ENCODE results near the gene SLC13A3.

The SLC13A3 gene, protein sequence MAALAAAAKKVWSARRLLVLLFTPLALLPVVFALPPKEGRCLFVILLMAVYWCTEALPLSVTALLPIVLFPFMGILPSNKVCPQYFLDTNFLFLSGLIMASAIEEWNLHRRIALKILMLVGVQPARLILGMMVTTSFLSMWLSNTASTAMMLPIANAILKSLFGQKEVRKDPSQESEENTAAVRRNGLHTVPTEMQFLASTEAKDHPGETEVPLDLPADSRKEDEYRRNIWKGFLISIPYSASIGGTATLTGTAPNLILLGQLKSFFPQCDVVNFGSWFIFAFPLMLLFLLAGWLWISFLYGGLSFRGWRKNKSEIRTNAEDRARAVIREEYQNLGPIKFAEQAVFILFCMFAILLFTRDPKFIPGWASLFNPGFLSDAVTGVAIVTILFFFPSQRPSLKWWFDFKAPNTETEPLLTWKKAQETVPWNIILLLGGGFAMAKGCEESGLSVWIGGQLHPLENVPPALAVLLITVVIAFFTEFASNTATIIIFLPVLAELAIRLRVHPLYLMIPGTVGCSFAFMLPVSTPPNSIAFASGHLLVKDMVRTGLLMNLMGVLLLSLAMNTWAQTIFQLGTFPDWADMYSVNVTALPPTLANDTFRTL

GRCh38 chr20:46651091-46651962 lies at the start of gene SLC13A3:
TSS of gene SLC13A3 (minus strand) at chr20:46651459. CDS start at chr20:46651421, 38 bp downstream.
- no peak for DNase-seq (ENCODE audit: low read depth in 2 of 2)

DNA sequence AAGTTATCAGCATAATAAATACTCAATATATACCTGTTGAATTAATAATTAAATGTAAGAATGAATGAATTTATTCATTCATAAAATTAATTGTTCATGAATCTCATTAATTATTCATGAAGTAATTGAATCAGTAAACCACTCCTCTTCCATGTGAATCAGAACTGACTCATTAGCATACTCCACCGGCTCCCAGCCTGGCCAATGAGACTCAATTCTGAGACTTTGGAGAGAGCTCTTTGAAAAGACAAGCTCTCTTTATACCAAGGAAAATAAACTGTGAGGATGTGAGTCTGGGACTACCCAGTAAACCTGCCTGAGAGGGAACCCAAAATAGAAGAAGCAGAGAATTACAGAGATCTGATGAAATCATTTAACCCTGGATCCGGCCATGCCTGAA lies 49.8 kb upstream of the SLC13A3 start:
- DNase-seq (ENCODE audit: low read depth in 2 of 2), result no peak

DNA sequence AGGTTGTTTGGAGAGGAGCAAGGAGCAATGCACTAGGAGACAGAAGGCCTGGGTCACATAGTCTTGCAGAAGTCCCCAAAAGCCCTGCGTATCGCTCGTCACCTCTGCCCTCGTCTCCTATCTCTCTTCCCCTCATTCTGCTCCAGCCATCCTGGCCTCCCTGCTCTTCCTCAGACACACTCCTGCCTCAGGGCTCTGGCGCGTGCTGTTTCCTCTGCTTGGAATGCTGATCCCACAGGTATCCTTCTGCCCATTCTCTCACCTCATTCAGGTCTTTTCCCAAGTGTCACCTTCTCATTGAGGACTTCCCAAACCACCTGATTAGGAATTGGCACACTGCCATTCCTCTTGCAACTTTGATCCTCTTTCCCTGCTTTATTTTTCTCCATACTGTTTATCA lies 49.2 kb upstream of the SLC13A3 start:
- no peak for DNase-seq (ENCODE audit: low read depth in 2 of 2)

DNA sequence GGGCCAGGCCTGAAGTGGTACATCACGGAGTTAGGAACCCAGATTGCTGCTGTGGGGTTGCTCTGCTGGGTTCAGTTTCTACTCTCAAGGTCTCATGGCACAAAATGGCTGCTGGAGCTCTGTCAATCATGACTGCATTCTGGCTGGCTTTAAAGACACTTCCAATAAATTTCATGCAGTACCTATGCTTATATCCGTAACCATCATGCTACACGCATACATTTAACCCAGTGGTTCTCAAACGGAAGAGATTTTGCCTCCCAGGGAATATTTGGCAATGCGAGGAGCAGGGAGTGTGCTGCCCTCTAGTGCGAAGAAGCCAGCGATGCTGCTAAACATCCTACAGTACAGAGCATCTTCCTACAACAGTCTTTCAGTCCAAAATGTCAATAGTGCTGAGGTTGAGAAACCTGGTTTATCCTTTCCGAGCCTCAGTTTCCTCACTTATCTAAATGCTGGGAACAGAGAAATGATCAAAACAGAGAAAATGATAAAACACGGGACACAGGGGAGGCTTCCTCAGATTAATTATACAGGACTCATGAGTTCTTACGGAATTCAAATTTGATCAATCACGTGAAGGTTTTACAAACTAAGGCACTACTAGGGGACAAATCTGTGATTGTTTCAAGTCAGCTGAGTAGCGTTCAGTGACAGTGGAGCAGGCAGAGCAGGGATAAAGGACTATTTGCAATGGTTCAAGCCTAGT lies 48.5 kb upstream of the SLC13A3 start:
- no peak for DNase-seq (ENCODE audit: low read depth in 2 of 2)

DNA sequence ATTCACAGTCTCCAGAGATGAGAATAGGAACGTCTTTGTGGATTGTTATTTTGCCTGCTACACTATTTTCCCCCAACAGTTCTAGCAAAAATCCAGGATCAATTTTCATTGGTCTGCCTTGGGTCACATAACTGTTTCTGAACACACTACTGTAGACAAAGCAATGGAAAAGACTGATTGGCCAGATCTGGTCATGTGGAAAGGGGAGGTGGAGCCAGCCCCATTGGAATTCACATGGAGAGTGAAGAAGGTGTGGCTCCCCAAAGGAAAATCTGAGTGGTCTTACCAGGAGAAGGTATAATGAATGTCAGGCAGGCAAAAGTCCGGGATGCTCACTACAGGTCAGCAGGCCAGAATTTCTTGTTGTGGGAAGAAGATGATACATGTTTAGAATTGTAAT lies 47.5 kb upstream of the SLC13A3 start:
- no peak for DNase-seq (ENCODE audit: low read depth in 2 of 2)

DNA sequence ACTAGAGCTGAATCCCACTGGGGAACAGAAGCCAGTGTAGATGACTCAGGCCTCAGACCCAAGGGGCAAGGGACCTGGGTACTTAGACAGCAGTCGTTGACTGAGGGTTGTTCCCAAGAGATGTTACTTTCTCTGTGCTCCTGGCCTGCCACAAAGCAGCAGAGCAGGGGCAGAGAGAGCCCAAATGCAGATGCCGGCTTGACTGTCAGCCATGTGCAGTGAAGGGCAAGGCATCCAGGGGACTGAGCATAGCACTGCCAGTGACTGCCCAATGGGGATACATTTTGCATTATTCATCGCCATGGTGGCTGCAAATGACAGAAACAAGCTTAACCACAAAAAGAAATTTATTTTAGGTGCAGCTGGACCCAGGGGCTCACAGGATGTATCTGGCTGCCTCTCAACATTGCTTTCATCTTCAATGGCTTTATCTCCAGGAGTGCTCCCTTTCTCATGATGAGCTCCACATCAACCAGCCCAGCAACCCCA lies 45.6 kb upstream of the SLC13A3 start:
- no peak for DNase-seq (ENCODE audit: low read depth in 2 of 2)

DNA sequence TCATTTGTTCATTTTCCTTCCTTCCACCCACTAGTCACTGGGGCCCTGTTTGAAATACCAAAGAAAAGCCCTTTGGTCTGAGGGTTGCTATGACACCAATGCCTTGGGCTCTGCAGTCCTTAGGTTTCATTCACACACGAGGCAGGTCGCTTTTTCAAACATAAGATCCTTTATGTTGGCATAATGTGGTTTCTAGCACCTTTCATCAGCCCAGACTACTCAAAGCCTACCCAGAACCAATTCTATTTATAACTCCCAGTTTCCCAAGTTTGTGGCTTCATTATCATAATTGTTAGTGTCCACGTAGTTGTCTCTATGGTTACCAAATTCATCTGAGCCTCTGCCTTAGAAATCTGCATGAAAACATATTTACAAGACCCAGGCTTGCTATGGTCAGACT lies 44.6 kb upstream of the SLC13A3 start:
- DNase-seq (ENCODE audit: low read depth in 2 of 2), result no peak

GRCh38 chr20:46694484-46694883 lies 43.2 kb upstream of the SLC13A3 start:
- DNase-seq (ENCODE audit: low read depth in 2 of 2), result no peak

GRCh38 chr20:46691196-46691595 lies 39.9 kb upstream of the SLC13A3 start:
- no peak for DNase-seq (ENCODE audit: low read depth in 2 of 2)

DNA sequence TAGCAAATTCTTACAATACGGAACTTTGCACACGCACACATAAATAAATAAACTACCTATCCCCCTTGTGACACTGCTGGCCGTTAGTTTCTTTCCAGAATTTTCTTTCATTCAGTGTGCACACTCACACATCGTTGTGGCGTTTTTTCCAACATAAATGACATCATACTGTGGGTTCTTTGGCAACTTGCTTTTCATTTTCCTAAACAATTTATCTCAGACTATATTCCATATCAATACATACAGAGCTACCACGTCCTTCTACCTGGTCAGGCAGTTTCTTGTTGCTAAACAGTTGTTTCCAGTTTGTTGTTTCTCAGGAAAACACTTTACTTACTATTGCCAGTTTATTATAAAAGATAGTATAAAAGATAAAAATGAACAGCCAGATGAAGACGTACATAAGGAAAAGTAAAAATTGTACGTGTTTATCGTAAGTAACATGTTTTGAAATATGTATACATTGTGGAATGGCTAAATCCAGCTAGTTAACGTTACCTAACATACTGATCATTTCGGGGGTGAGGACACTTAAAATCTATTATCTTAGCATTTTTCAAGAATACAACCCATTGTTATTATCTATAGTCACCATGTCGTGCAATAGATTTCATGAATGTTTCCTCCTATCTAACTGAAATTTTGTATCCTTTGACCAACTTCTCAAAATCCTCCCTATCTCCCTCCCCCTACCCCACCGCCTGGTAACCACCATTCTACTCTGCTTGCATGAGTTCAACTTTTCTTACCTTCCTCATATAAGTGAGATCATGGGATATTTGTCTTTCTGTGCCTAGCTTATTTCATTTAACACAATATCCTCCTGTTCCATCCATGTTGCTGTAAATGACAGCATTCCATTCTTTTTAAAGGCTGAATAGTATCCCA lies 39.2 kb upstream of the SLC13A3 start:
- no peak for DNase-seq (ENCODE audit: low read depth in 2 of 2)

GRCh38 chr20:46689754-46690085 lies 38.5 kb upstream of the SLC13A3 start:
- DNase-seq (ENCODE audit: low read depth in 2 of 2), result no peak

- peak; percentile 91 to 97 for DNase-seq (ENCODE audit: low read depth in 2 of 2)
Measured at GRCh38 chr20:46689082-46689753, 38.0 kb upstream of the SLC13A3 start, which contains the start of gene TP53RK. TSS of gene TP53RK (minus strand) at chr20:46689444. CDS start at chr20:46689414, 30 bp downstream.

- no peak for DNase-seq (ENCODE audit: low read depth in 2 of 2)
Measured at GRCh38 chr20:46688151-46689081, 37.2 kb upstream of the SLC13A3 start.

DNA sequence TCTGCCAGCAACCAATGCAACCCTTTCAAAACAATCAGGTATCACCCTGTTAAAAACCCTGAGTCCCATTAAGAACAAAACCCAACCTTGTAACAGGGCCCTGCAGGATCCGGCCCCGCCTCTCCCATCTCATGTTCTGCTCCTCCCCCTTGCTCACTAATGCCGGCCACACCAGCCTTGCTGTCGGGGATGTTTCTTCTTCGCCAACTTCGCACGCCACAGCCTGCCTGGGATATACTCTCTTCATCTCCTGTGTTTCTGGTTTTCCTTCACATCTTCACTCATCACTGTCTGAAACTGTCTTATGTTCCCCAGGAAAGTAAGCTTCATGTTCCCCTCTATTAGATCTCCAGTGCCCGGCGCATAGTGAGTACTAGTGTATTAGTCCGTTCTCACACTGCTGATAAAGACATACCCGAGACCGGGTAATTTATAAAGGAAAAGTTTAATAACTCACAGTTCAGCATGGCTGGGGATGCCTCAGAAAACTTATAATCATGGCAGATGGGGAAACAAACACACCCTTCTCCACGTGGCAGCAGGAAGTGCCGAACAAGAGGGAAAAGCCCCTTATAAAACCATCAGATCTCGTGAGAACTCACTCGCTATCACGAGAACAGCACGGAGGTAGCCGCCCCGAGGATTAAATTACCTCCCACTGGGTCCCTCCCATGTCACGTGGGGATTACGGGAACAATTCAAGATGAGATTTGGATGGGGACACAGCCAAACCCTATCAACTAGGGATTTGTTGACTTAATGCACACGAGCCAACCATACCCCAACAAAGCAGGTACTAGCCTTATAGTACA lies 32.9 kb upstream of the SLC13A3 start:
- DNase-seq (ENCODE audit: low read depth in 2 of 2), result no peak

DNA sequence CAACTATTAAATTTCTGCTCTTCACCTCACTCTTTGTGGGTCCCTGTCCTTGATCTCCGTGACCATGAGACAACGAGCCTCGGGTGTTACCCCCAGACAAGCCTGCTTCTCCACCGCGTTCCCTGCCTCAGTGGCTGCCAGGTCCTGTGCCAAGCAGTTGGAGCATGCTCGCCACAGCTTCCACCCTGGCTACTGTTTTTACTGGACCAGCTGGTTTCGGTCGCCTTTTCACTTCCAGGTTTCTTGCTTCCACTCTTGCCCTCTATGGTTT lies 32.3 kb upstream of the SLC13A3 start:
- DNase-seq (ENCODE audit: low read depth in 2 of 2), result no peak

DNA sequence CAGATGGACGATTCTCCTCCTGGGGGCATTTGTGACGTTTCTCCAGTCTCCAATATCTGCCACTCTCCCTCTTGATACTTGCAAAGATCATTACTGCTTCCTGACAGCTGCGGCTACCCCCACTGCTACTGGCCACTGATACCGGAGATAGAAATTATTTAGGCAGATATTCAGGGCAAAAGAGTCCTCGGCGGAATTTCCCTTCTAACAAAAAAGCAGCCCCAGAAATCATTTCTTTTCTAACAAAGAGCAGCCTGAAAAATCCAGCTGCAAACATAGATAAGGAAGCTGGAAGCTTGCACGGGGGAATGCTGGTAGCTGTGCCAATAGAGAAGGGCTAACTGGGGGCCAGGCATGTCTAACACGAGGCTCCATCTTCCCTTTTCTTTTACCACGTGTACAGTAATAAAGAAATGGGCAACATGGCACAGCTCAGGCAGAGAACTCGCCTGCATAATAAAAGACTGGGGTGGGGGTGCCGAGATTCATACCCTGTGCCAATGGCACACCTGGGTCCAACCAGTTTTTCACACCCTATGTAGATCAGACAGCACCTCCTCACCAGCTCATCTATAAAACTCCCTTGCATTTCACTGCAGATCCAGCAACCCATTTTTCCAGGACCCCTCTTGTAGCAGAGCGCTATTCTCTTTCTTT lies 31.9 kb upstream of the SLC13A3 start:
- no peak for DNase-seq (ENCODE audit: low read depth in 2 of 2)

DNA sequence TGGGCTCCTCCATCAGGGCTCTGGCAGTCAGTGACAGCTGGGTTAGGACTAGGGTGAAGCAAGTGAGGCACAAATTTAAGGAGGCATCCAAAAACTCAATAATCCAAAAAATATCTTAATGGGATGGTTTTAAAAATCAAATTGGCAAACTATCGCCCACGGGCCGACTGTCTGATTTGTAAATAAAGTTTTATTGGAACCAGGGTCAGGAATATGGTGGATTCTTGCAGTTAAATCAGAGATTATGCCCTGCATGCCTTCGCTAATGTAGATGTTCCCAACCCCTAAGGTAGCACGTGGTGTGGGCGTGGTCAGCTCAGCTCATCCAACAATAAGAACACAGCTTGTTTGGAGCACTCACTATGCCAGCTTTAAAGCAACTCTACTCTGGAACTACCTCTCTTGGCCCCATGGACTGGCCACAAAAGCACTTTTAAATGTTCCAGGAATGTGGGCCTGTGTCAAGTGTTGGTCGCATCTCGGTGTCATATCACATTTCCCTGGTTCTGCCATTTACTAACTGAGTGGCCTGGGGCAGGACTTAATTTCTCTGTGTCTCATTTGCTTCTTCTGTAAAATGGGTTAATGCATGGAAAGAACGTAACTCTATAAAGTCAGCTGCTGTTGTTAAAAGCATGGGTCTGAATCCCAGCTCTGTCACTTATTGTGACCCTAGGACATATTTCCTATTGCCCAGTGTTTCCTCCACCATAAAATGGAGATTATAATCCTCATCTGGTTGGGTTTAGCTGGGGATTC lies 31.0 kb upstream of the SLC13A3 start:
- DNase-seq (ENCODE audit: low read depth in 2 of 2), result no peak
